Choroid plexus epithelial cell (primary cell): ENCODE results near the gene KCNA1.

Experiments used
- DNase-seq: peaks from one replicate; pipeline ENCODE4 v3.0.0-alpha.2; 2010; ENCODE audit warnings: low read depth
- H3K4me3 ChIP-seq: 2 replicates; pipeline ENCODE4 v1.5.1; 2011; ENCODE audit warnings: low read depth, mild to moderate bottlenecking, control low read depth, low read length, moderate library complexity
- CTCF ChIP-seq: conservative IDR thresholded peaks from 2 replicates; pipeline ENCODE4 v1.5.1; 2011; ENCODE audit warnings: low read depth, mild to moderate bottlenecking, control low read depth, inconsistent platforms, low read length, moderate library complexity

Gene KCNA1

DNA sequence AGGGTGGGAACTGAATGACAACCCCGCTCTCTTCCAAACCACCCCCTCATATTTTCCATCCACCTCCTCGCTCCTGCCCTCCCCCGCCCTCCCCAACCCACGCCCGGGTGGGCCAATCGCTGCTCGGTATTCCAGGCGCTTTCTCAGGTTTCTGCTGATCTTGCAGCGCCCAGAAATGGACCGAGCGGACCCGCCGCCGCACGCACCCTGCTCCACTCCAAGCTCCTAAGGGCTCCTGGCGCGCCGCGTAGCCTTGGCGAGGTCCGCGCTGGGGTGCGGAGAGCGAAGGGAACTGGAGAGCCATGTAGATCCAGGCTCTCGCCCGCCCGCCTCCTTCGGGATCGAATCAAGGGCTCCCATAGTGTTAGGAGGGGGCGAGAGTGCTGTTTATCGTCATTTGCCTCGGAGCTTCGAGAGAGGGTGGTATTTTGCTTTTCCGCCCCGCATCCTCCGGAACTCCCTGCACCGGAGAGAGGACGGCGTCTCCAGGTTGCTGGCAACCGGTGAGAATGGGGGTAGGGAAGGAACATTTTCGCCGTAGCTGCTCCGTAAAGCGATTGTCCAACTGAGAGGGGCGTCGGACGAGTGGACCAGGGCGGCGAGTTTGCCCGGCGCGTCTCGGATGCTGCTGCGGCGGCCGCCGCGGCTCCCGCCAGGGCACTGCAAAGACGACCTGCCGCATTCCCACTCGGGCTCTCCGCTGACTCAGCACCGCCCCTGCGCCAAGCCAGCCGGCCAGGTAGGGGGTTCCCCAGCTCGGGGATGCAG, at the start of gene KCNA1:
KCNA1 (plus strand) TSS at position 172 of the 768 bp plus-strand sequence. CDS start 1,474 bp downstream, outside the sequence.
- peak within 1 kb of the TSS; percentile 3 for H3K4me3 ChIP-seq
- no peak for TF ChIP-seq CTCF
- no peak for DNase-seq

DNA sequence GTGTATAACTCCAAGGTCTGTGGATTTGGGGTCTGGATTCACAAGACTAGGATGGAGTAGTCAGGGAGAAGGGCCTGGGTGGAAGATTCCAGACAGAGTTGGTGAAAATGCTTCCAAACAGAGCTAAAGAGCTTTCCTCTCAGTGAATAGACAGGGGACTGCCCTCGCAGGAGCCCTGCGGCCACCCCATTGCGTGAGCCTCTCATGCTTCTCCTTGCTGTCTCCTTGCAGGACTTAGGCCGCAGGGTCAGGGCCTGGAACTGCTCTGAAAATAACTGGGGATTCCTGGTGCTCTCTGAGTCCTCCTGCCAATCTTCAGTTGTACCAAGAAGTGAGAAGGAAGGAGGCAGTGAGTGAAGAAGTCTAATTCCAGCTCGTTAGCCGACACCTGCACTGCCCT, 49.0 kb upstream of the KCNA1 start:
- TF ChIP-seq CTCF = no peak
- no peak for DNase-seq

DNA sequence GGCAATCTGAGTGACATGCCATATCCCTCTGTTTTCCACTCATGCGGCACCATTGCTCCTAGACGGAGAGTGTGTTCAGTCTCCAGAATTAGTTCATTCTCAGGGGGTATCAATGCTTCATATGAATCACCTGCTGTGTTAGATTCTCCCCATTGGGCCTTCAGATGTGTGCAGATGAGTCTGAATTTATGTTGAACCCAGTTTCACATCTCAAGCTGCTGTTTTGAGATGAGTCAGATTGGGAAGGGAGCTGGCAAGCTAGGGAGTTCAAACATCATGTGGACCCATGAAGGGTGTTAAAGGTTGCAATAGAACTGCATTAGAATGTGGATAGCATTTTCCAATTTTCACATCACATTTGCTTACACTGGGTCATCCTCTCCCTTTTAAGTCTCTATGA, 46.9 kb upstream of the KCNA1 start:
- DNase-seq = no peak
- H3K4me3 ChIP-seq = no peak overlapping the region
- TF ChIP-seq CTCF = no peak

More for the DNA sequence above, 49.0 kb upstream of the KCNA1 start:
- H3K4me3 ChIP-seq = no peak overlapping the region

DNA sequence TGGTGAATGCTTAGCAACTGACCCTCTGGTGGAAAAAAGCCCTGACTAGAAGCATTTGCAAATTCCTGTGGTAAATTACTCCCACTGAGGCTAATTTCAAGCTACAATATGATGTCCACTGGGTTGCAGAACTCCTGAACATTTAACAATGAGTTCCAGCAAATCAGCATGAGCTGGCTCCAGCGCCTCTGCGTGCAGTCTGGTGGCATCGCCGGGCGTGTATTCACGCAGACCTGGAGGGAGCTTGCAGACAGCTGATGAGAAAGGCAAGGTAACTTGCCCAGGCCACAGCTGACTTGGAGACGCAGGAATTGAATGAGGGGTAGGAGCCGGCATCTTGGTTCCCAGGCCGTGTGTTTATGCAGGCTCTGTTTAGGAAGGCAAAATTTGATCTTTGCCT, 45.1 kb upstream of the KCNA1 start:
- TF ChIP-seq CTCF = no peak
- DNase-seq = no peak
- H3K4me3 ChIP-seq = no peak overlapping the region

DNA sequence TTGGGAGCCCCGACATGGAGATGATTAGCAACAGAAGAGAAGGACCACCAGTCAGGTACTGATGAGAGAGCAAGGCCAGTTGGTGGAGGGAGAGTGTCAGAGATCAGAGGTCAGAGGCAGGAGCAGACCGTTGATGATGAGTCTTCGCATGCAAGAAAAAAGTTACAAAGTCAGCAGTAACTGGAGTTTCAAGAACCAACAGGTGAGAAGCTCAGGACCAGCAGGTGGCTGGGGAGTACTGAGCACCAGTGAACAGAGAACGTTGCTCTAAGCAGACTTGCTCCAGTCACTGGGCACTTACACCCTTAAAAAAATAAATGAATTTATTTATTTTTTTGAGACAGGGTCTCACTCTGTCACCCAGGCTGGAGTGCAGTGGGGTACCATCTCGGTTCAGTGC, 44.5 kb upstream of the KCNA1 start:
- no peak overlapping the region for H3K4me3 ChIP-seq
- DNase-seq = no peak
- no peak for TF ChIP-seq CTCF

DNA sequence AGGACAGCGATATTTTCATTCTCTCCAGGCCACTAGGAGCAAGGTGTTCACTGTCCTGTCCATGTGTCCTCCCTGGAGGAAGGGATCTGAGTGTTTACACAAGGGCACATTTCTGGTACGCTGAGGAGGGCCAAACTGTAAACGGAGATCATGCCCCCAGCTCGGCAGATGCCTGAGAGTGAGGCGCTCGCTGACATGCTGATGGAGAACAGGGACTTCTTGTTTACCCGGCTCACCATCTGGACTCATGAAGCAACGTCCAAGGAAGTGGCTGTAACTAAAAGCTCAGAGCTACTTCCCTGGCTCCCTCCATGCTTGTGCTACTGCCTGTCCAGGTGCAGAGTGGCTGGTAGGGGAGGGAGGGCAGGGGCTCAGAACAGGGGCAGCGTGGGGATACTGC, 43.4 kb upstream of the KCNA1 start:
- no peak overlapping the region for H3K4me3 ChIP-seq
- no peak for TF ChIP-seq CTCF
- DNase-seq = no peak

- H3K4me3 ChIP-seq = no peak overlapping the region
- no peak for DNase-seq
- TF ChIP-seq CTCF = no peak
Measured at GRCh38 chr12:4867384-4867783, 42.3 kb upstream of the KCNA1 start.
